ENCODE data around the gene ACRBP.
"Not testable (repeated sequence)": the region's sequence is repeated elsewhere in the genome, so short reads cannot be mapped to it uniquely, and the experiment has no call there.

The ACRBP gene

GRCh38 chr12:6614513-6615172 is 32.6 kb downstream of the ACRBP start:
- DNase-seq, result no peak

DNA sequence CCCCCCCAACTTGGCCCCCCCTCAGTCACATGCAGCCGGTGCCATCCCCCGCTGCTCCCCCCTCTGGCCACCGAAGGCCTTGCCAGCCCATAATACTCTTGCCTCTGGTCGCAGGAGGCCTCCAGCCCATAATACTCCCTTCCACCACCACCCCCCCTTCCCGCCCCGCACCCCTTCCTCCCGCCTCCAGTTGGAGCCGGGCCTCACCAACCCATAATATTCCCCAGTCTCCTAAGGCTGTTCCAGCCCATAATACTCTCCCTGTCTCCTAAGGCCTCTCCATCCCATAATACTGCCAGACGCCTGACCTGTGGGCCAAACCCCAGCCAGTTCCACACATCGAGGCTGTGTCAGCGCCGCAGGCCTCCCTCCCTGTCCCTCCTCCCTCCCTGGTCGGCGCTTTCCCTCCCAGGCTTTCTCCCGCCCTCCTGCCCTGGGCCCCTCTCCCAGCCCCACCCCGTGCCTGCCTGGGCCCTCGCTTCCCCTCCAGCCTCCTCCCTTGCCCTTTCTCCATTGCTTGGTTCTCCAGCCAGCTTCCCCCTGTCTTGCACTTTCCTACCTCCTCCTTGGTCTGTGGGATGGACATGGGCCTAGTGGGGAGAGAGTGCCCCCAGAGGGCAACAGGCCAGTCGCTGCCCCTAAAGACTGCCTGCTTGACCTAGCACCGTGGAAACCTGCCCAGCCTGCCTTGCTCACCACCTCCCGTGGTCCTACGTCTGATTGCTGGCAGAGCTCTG is 33.3 kb downstream of the ACRBP start:
- DNase-seq, result peak; percentile 50 to 95

DNA sequence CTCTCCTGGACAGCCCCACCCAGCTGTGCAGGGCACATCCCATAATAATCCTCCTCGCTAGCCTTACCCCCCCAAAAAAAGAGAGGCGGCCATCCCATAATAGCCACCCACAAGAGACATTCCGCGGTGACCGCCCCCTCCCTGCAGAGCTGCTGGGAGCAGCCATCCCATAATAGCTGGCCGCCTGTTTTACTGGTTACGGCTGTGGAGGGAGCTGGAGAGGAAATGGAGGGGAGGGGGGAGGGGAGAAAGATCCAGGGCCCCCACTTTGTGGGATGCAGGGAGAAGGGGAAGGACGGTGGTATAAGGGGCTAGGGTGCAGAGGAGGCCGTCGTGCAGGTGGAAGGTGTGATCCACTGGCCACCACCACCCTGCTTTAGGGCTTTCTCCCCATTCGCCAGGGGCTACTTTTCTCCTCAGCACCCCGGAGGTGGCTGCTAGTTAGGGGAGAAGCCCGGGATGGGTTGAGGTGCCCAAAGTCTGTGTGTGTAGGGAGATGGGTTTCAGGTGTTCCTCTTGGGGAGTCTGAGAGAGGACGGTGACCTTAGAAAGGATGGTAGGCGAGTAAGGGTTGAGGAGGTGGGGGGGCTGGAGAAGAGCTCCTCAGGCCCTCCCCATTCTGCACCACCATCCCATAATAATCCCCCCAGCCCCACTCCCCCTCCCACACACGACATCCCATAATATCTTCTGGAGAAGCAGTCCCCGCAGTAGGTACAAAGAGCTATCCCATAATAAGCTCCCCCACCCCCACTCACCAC is 34.0 kb downstream of the ACRBP start:
- no peak for DNase-seq

DNA sequence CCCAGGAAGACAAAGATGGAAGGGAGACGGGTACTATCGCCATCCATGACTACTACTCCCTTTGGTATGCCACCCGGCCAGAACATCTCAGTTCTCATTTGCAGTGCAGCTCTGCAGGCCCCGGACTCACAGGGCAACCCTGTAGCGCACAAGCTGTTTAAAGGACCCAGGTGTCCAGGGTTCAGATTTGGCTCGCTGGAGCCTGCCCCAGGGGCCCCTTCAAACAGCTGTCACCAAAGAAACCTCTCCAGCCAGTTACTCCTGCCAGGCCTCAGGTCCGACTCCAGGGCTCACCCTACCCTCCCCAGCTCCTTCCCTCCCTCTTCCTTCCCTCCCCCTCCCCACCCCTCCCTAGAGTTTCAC is 34.6 kb downstream of the ACRBP start:
- no peak for DNase-seq

- DNase-seq, result no peak
These were observed 35.0 kb downstream of the ACRBP start for GRCh38 chr12:6612247-6612646.

DNA sequence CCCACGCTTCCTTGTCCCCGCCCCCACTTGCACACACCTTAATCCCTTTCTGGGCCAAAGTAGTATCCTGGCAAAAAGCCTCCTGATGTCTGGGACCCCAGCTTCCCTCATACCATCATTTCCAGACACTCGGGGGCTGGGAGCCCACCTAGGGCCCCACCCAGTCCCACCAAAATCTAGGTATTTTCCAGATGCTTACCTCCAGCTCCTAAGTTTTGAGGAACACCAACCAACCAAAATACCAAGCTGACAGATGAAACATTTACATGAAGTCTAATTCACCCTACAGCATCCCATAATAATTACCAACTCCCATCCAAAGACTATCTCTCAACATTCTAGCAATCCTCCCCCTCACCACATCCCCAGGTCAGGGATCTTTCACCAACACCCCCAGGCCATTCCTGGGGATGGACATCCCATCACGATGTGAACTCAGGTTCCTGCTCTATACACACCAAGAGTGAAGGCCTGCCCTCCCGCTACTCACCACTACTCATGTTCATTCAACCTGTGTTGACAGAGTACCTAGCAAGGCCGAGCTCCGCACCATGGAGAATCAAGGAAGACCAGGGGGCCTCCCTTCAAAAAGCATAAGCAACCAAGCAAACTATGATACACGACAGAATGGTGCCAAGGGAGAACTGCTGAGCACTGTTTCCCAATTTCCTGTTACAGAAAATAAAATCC is 38.5 kb downstream of the ACRBP start:
- DNase-seq, result no peak

DNA sequence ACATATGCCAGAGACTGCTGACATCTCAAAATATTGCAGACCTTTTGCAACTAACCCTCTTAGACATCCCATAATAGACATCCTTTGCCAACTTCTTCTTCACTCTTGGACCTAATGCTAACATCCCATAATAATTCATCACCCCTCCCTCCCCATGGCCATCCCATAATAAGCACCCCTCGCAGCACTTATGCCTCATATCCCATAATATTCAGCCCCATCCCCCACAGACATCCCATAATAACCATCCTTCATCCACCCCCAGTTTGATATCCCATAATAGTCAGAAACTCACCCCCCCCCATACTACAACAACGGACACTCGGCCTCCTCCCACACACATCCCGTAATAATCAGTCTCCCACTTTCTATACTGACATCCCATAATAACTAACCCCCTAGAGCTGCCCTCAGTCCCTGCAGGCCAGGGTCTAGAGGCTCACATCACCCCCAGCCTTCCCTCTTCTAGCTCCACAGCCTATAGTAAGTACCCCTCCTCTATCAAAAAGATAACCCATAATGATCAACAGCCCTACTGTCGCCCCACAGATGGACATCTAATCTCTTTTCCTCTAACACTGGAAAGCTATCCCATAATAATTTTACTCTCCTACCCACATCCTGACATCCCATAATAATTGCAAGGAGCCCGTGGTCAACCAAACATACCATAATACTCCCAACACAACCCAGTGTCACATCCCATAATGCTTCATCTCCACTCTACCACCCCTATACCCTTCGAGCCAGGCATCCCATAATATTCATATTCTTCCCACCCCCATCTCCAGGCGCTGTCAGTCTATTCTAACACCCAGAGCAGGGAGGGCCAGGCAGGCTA is 39.3 kb downstream of the ACRBP start:
- peak in 1 of 2 donors; percentile 35 for DNase-seq

DNA sequence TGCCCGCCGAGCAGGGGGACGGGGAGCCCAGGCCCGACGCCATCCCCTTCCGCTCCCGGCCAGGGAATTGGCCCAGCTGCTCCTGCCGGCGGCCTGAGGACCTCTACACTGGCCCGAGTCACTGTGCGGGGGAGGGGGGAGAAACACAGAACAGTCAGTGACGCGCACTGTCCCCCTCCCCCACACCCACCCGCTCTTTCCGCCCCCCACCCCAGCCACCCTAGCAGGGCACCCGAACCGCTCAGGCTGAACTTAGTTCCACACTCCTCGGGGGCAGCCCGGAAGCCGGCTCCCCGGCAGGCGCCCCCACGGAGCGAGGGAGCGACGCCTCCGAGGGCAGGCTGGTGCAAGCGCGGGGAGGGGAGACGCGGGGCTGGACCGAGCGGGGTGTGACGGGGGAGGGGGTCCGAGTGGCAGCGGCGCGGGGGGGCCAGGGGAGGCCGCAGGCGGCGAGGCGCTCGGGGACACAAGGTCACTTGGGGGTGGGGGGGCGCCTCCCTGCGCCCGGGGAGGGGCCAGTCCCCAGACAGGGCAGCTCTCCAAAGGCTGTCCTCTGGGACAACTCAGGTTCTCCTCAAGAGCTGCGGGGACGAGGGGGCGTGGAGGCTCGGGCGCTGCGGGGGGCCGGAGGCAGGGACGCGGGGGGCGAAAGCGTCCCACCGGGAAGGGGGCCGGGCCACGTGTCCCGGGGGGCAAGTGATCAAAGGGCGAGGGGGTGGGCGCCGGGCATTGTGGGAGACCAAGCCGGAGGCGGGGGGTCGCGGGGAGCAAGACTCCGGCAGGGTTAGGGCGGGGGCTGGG is 40.7 kb downstream of the ACRBP start:
- DNase-seq, result peak; percentile 26

DNA sequence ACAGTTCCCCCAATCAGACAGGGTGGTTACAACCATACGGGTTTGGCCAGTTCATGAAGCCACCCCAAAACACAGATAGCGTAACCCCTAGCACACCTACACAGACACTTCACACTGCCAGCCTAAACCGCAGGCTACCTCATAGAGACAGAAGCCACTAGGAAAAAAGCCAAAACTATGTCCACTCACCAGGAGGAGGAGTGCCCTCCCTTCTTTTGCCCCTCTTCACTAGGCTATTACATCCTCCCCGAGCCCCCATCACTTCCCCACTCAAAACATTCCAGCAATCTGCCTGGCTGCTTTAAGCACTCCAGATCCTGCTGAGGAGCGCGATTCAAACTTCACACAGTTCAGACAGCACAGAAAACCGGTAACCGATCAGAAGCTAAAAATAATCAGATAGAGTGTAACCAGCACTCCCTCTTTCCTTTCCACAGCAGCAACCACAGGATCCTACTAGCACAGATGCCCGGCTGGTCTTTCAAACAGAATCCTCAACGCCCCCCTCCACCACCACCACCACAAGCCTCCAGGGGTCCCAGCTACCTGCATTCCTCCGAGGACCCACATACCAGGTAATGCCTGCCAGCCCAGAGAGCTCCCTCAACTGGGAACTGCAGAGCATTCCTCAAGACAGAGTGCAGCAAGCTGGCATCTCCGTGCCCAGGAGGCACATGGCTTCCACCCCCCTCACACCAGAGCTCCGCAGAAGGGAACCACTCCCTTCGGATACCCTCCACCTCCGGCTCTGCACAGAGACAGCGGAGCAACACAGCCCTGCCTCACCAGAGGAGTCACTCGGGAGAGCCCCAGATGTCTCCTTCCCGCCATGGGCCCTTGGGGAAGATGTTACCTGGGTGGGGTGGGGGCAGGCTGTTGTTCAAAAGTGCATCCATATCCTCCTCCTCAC is 41.6 kb downstream of the ACRBP start:
- DNase-seq, result no peak

DNA sequence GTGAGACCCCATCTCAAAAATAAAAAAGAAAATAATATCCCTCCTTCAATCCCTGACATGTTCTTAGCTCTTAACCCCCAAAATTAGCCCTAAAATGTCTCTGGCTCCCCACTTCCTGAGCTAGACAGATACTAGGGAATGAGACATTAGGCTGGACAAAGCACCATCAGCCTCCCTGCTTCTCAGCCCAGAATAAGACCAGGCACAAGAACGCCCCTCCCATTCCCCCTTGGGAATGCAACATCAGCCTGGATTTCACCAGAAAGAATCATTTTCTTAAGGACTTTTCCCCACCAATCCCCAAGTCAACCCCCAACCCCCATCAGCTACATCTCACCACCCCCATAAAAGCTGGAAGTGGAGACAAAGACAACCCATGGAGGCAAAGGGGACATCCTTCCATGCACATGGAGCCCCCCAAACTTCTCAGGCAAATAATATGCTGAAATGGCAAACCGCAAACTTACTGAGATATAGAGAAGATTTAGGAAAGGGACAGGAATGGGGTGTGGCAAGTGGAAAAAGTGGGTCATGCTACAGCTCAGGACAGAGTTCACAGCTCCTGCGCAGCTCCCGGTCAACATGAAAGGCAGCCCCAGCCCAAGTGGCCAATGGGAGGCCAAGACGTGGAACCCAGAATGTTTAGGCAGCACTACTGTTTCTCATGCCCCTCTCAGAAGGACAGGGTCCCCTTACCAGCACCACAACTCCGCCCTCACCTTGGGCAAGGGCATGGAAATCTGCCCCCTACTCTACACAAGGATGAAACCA is 42.8 kb downstream of the ACRBP start:
- no peak for DNase-seq

DNA sequence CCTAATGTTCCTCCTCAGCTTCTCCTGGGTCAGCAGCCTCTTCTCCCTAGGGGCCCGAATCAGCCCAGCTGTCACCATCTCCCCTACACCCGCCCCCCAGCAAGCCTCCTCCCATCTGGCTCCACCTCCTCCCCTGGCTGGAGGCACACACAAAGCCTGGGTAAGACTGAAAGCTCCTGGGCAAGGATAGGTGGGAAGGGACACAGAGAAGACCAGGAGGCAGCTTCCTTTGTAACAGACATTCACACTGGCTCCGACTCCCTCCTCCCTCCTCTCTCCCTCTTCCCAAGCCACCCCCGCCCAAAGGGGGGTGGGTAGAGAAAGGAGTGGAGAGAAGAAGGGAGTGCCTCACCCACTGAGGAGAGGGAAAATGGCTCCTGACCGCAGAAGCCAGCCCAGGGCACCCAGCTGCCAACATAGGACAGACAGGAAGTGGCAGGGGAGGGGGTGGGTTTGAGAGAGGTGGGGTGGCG is 44.1 kb downstream of the ACRBP start:
- no peak for DNase-seq

DNA sequence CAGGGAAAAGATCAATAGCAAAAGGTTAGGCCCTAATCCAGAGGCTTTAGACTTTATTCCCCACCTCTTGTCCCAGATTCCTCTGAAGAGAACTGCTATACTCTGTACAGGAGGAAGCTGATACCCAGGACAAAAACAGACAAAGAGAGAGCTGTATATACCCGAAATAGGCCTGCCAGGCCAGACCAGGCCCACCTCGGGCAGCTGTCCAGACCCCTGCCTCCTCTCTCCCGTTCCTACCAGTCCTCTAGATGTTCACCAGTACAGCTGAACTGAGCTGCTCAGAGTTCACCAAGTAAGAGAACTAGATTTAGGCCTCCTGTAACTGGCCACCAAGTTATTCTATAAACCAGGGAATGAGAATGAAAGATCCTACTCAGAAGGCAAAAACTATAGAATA is 44.7 kb downstream of the ACRBP start:
- no peak for DNase-seq

DNA sequence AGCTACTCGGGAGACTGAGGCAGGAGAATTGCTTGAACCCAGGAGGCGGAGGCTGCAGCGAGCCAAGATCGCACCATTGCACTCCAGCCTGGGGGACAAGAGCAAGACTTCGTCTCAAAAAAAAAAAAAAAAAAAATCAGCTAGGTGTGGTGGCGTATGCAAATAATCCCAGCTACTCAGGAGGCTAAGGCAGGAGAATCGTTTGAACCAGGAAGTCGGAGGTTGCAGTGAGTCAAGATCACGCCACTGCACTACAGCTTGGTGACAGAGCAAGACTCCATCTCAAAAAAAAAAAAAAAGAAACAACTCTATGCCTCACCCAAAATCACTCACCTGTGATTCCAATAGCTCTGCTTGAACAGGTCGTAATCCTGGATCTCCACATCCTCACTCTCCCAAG is 51.6 kb downstream of the ACRBP start:
- DNase-seq, result not testable (repeated sequence)

GRCh38 chr12:6592087-6592486 is 55.1 kb downstream of the ACRBP start:
- no peak for DNase-seq

All from bone marrow (tissue), 2 donors.